GM12801 (cell line): Measurements from ENCODE around the gene HBEGF.

Experiments used
- TF ChIP-seq, protein P1 (sequence below): IDR thresholded peaks from one replicate; pipeline ENCODE4 v1.5.1; 2011; ENCODE audit warnings: control low read depth; ENCODE audit not compliant: insufficient read length; ENCODE audit errors: extremely low read depth

HBEGF gene, protein sequence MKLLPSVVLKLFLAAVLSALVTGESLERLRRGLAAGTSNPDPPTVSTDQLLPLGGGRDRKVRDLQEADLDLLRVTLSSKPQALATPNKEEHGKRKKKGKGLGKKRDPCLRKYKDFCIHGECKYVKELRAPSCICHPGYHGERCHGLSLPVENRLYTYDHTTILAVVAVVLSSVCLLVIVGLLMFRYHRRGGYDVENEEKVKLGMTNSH

DNA sequence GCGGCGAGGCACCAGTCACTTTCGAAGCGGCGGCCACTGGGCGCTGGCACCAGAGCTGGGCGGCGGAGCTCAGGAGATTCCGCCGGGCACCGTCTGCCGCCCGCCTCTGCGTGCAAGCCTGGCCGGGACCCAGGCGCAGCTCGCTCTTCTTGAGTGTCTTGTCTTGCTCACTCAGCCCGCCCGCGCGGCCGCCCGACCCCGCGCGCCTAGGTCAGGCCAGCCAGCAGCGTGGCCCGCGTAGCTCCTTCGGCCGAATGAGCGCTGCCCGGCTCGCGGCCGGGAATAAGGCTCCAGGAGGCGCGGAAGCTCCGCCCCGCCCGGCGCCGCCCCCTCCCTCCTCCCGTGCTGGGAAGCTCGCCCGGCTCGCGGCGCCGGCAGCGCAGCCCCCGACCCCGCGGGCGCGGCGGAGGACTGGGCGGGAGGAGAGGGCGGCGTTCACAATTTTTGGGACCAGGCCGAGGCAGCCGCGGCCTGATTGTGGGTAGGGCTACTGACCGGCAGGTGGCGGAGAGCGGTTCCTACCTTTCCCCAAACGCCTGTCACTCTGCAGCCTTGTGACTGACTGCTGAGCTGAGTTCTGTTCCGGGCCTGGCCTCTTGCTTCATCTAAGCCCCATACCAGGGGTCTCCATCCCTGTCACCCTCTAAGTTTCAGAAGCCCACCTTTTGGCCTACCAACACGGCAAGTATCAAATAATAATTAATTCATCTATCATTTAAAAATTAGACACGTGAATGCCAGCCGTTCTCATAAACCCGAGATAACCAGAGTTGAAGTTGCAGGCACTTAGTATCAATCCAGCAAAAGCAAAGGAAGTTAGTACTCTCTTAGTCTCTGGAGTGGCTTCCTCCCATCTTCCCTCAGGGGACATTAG is at the start of gene HBEGF:
Gene HBEGF, minus strand, starts transcription at position 256 of the 874 bp plus-strand sequence. CDS start 275 bp downstream, outside the sequence.
- TF ChIP-seq, protein P1, sequence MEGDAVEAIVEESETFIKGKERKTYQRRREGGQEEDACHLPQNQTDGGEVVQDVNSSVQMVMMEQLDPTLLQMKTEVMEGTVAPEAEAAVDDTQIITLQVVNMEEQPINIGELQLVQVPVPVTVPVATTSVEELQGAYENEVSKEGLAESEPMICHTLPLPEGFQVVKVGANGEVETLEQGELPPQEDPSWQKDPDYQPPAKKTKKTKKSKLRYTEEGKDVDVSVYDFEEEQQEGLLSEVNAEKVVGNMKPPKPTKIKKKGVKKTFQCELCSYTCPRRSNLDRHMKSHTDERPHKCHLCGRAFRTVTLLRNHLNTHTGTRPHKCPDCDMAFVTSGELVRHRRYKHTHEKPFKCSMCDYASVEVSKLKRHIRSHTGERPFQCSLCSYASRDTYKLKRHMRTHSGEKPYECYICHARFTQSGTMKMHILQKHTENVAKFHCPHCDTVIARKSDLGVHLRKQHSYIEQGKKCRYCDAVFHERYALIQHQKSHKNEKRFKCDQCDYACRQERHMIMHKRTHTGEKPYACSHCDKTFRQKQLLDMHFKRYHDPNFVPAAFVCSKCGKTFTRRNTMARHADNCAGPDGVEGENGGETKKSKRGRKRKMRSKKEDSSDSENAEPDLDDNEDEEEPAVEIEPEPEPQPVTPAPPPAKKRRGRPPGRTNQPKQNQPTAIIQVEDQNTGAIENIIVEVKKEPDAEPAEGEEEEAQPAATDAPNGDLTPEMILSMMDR: no peak

DNA sequence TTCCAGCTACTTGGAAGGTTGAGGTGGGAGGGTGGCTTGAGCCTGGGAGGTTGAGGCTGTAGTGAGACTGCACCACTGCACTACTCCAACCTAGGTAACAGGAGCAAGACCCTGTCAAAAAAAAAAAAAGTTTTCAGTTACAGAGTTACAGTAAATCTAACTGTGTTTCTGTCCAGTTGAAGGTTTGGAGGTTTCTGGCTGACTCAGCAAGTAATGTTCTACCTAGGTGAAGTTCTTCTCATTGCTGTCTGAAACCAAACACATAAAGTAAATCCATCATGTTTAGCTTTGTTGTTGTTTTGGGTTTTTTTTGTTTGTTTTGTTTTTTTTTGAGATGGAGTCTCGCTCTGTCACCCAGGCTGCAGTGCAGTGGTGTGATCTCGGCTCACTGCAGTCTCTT is 47.3 kb upstream of the HBEGF start:
- TF ChIP-seq, protein P1: no peak

DNA sequence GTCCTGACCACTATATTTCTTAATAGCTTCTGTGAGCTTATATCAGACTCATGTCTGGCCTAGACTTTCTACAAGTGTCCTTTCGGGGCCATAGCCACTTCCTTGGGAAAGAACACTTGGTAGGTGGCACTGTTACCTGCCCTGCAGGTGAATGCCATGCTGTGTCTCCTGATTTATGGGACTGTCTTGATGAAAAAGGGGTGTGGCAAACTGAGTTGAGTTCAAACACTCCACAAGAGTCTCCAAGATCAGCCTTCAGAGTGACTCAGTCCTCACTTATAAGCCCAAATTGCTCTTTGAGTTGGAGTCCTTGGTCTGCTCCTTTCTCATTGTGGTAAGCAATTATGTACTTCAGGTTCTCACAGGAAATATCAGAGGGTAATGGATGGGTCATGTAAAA is 45.3 kb upstream of the HBEGF start:
- TF ChIP-seq, protein P1: no peak

DNA sequence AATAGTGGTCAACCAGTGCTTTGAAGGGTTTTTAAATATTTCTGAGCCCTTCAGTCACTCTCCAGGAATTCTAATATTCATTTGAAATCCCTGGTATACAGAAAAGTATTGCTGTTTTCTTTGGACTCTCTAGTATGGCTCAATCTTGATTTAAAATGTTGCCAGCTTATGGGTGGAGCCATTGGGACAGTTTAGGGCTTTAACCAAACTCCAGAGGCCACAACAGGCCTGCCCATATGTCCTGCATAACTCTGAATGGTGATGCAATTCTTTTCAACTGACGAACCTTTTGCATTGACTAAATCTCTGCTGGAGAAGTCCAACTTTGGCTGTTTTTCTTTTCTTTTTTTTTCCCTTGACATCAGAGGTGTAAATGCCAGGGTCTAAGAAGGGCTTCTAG is 44.9 kb upstream of the HBEGF start:
- TF ChIP-seq, protein P1: no peak

DNA sequence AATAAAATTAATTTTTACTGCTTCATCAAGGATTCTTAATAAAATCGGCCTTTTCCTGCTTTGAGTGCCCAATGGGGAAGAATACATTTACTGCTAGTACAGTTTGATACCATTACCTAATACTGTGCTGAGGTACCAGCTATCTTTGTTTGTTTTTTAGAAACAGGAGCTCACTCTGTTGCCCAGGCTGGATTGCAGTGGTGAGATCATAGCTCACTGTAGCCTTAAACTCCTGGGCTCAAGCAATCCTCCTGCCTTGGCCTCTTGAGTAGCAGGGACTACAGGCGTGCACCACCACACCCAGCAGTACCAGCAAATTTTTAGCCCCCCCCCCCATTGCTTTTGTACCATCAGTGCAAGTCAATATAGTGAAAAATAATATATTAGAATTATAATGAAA is 41.6 kb upstream of the HBEGF start:
- TF ChIP-seq, protein P1: no peak

DNA sequence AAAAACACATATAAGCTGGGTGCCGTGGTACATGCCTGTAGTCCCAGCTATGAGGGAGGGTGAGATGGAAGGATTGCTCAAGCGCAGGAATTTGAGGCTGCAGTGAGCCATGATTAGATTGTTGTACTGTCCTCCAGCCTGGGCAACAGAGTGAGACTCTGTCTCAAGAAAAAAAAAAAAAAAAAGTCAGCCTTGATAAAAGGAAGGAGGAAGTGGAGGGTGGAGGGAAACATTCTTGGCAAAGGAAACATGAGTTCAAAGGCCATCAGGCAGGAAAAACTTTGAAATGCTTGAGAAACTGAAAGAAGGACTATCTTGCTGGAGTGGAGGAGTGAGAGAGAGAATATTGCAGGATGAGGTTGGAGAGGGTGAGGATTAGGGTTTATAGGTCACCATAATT is 36.9 kb upstream of the HBEGF start:
- TF ChIP-seq, protein P1: no peak

DNA sequence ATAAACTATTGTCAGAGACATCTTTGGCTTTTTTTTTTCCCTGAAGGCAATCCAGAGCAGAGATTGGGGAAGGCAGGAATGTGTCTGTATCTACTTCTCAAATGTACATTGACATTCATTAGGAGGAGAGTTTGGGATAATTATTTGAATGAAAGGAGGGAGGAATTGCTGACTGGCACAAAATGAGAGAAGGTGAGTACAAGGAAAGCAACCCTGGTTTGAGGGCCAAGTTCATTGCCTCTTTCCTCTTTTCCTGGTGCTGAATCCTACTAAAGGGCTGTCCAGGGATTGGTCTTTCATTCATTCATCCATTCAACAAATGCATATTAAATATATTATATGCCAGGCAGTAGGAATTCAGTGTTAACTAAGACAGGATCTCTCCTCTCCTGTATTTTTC is 36.5 kb upstream of the HBEGF start:
- TF ChIP-seq, protein P1: no peak
